NCI-H1417 (cell line): ENCODE measurements around the gene SRGAP1.
A peak's percentile ranks its signal among the peaks of the same experiment; 100 is the strongest.

Experiments
- DNase-seq, 3 experiments: peaks; one replicate each; lab custom pipeline; 2025; lab: John Stamatoyannopoulos, UW

The SRGAP1 gene

DNA sequence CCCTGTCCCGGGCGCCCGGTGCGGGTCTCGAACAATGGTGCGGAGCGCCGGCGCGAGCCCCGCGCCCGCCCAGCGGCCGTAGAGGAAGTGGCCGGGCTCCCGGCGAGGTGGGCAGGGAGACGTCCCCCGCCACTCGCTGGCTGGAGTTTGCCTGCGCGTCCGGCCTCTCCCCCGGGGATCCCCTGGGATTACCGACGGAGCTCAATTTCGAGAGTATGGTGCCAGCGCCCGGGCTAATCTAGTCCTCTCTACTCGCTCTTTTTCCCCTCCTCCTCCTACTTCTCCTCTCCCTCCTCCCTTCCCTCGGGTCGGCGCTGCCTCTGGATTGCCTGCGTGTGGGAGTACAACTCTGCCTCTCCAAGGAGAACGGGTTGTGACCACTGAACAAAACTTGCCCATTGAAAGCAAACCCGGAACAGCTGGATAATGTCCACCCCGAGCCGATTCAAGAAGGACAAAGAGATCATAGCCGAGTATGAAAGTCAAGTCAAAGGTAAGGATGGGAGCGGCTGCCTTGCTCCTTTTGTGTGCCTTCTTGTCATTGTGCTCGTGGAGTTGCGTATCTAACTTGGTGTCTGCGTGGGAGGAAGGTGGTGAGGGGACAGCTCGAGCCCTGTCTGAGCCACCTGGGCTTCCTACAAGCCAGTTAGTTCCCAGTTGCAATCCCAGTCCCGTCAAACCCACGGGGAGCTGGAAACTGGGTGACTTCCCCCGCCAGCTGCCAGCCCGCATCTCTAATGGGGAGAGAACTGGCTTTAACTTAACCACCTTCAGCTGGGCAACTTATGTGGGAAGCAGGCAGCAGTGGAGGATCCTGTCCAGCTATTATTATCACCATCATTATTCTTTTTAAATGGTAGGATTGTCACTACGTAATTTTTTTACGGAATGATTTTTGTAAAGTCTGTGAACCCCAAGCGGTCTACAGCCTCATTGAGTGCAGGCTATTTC lies at the start of gene SRGAP1:
SRGAP1 (plus strand) TSS at position 310 of the 951 bp plus-strand sequence; CDS start at position 427, 117 bp downstream.
- peak; percentile 62 to 91 (median 90) for DNase-seq

GRCh38 chr12:63795032-63795687 lies 49.3 kb upstream of the SRGAP1 start:
- DNase-seq = no peak

DNA sequence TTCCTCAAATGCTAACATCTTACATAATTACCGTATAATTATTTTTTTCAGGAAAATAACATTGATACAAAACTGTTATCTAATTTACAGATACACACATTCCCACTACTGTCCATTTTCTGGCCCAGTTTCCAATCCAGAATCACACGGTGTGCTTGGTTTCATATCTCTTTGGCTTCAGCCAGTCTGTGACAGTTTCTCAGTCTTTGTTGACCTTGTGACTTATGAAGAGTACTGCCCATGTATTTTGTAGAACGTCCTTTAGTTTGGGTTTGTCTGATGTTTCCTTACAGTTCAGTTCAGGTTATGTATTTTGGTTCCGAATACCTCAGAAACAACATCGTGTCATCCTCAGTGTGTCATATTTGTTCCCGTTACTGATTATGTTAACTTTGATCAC lies 48.6 kb upstream of the SRGAP1 start:
- DNase-seq = no peak

DNA sequence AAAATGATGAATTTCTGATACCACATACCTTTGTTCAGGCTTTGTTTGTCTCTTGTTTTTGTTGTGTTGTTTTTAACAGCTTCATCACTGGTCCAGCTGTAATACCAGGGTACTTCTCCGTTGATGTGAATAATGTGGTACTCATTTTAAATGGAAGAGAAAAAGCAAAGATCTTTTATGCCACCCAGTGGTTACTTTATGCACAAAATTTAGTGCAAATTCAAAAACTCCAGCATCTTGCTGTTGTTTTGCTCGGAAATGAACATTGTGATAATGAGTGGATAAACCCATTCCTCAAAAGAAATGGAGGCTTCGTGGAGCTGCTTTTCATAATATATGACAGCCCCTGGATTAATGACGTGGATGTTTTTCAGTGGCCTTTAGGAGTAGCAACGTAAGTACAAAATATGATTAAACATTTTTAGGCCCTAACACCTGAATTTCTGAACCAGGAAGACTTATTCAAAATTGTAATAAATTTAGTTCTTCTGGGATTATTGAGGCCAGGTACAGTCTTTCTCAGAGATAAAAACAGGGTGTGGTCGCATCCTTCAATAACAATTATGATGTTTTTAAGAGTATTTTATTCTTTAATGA lies 42.4 kb upstream of the SRGAP1 start:
- peak; percentile 32 to 84 (median 63) for DNase-seq

DNA sequence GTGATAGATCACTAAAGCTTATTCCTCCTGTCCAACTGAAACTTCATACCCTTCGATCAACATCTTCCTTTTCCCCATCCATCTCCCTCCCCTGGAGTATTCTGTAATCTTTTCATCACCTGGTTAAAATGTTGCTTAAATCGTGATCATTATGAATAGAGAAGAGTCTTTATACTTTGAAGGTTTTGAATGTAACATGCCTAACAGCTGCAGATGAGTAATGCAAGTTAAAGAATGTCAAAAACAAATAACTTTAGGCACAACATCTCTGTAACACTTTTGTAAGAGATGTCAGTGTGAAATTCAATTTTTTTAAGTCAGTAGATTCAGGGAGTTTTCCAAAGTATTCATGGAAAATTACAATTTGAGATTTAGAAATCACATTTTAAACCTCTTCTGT lies 39.8 kb upstream of the SRGAP1 start:
- no peak for DNase-seq

DNA sequence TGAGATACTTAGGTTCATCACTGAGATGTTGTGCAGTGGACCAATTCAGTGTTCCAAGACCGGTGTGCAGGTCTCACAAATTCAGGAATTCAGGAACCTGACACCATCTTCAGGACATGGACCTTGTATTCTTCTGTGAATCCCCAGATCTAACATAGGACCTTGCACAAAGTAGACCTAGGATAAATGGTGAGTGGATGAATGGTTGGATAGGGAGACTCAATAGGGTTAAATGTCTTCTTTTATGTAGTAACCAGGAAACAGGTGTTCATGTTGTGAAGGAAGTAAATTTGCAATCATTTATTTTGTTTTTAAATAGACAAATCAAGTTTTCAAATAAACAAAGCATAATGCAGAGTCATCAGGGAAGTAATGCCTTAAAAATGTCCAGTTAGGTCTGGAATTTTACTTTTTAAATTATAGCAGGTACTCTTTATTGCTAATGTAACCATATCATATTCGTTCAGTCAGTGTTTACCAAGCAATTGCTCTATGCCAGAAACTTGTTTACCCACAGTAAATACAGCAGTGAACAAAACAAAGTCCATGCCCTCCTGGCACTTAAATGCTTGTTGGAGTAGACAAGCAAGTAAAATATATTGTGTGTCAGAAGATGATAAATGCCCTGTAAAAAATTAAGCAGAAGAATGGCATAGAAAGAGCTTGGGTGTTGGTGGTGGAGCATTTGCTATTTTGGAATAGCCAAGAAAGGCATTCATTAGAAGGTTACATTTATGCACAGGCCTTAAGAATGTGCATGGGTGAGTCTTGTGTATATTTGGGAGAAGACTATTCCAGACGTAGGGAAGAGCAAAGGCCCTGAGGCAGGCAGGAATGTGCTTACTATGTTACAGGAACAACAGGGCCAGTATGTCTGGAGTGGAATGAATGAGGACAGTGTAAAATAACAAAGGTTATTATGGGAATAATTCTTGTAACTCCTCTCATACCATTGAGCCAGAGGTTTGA lies 38.5 kb upstream of the SRGAP1 start:
- DNase-seq = peak; percentile 24 to 98 (median 81)

- no peak for DNase-seq
Measured at GRCh38 chr12:63808631-63809030, 35.9 kb upstream of the SRGAP1 start.

DNA sequence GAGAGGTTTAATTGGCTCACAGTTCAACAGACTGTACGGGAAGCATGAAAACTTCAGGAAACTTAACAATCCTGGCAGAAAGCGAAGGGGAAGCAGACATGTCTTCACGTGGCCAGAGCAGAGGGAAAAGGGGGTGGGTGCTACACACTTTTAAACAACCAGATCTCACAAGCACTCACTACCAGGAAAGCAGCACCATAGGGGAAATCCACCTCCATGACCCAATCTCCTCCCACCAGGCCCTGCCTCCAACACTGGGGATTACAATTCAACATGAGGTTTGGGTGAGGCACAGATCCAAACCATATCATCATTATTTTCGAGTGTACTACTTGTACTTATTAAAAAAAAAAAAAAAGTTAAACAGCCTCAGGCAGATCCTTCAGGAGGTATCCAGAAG lies 34.9 kb upstream of the SRGAP1 start:
- no peak for DNase-seq

- no peak for DNase-seq
Measured at GRCh38 chr12:63811334-63811733, 33.2 kb upstream of the SRGAP1 start.

GRCh38 chr12:63811755-63812154 lies 32.7 kb upstream of the SRGAP1 start:
- DNase-seq = no peak

- peak in 1 of 3 experiments; percentile 56 for DNase-seq
Measured at GRCh38 chr12:63814146-63814772, 30.2 kb upstream of the SRGAP1 start.

GRCh38 chr12:63815482-63815852 lies 29.0 kb upstream of the SRGAP1 start:
- no peak for DNase-seq

DNA sequence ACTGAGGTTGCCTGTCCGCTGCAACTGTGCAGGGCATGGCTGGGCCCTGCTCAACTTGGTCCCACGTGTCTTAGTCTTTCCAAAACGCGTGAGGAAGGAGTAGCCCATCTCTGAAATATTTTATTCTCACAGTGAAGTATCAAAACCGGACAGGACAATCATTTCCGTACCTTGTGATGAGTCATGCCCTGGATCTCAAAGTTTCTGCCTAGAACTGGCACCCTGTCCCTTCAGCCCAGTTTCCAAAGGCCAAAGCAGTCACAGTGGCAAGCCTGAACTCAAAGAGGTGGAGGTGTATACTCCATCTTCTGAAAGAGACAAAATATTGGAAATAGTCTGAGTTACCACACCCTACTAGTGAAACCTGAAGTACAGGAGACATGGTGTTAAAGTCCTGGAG lies 28.5 kb upstream of the SRGAP1 start:
- DNase-seq = no peak

DNA sequence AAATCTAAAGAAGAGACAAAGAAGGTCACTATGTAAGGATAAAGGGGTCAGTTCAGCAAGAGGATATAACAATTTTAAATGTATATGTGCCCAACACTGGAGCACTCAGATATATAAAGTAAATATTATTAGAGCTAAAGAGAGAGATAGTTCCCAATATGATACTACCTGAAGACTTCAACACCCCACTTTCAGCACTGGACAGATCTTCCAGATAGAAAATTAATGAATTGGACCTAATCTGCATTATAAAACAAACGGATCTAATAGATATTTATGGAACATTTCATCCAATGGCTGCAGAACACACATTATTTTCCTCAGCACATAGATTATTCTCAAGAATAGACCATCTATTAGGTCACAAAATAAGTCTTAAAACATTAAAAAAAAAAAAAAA lies 24.1 kb upstream of the SRGAP1 start:
- no peak for DNase-seq

- no peak for DNase-seq
Measured at GRCh38 chr12:63821781-63822251, 22.7 kb upstream of the SRGAP1 start.

GRCh38 chr12:63822352-63822751 lies 22.1 kb upstream of the SRGAP1 start:
- DNase-seq = no peak

DNA sequence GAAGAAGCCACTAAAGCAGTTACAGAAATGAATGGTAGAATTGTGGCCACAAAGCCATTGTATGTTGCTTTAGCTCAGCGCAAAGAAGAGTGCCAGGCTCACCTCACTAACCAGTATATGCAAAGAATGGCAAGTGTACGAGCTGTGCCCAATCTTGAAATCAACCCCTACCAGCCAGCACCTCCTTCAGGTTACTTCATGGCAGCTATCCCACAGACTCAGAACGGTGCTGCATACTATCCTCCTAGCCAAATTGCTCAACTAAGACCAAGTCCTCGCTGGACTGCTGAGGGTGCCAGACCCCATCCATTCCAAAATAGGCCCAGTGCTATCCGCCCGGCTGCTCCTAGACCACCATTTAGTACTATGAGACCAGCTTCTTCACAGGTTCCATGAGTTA lies 21.5 kb upstream of the SRGAP1 start:
- DNase-seq = no peak

DNA sequence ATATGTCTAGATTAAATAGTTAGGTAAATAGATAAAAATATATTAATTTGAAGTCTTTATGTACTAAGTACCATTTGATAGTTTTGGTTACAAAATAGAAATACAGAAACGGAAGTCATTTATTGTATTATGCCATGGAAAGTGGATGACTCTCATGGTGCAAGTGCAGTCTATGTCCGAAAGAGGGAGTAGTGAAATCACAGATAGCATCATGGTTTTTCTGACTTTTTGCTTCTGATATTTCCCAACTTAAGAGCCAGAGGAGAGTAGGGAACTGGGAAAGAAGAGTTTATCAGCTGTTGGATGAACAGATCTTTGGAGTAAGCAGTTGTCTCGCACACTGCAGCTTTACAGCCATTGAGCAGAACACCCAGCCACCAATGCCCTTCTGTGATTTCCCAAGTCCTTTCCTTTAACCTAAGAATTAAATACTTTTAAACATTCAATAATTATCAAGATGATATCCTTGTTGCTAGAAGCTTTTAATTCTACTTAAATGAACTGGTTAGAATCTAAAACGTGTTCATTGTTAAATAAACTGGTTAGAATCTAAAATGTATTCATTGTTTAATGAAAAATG lies 18.4 kb upstream of the SRGAP1 start:
- DNase-seq = peak; percentile 15 to 69 (median 66)

DNA sequence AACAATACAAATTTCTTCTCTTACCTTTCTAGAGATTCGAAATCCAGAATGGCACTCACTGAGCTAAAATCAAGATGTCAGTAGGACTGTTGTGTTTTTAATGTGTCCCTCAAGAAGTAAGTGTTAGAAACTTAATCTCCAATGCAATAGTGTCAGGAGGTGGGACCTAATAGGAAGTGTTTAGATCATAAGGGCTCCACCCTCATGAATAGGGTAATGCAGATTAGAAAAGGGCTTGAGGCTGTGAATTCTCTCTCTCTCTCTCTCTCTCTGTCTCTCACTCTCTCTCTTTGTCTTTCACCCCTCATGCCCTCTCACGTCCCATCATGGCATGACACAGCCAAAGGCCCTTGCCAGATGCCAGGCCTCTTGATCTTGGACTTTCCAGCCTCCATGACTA lies 15.6 kb upstream of the SRGAP1 start:
- DNase-seq = no peak

DNA sequence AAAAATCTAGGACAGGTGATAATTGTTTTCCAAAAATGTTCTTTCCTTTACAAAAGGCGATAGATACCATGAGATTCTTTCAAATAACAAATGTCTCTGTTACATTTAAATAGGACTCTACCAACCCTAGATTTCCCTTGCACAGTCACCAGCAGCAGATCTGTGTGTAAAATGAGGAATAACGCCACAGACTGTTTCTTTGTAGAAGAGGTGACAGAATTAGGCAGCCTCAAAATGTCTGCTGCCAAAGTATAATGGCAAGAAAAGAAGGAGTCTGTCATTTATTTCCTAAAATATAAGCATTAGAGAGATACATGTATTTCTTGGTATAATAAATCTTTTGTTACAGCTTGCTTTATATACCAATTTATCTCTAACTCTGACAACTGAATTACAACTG lies 8.5 kb upstream of the SRGAP1 start:
- no peak for DNase-seq

GRCh38 chr12:63836936-63837335 lies 7.6 kb upstream of the SRGAP1 start:
- no peak for DNase-seq
